ENCODE results near the gene C9orf72. TPM values are rescaled to one million over a fixed set of nuclear protein-coding genes. Genes with fewer than 3 reads are reported as not detected.

C9orf72 gene
- total RNA-seq, 1 donor from 2014 or later, result 10.2 TPM

DNA sequence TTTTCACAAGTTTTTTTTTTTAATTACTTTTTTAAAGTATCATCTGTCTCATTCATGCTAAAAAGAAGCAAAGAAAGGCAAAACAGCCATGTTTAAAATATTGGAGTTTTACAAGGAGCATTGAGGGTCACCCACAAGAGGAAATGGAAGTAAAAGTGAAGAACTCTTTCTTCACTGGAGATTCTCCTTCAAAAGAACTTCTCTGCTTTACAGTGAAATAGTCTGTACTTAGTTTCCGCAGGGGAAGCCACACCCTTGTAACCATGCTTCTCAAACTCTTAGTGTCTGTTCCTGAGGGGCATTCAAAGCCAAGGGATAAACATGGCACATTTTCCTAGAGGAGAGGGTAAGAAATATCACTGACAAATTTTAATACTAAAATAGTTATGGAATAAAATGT, 8.6 kb downstream of the C9orf72 start:
- Mint-ChIP-seq H3K36me3 (ENCODE audit: unreplicated experiment) (peaks cover 19% of the 10 kb centered on the region), H3K27ac (ENCODE audit: unreplicated experiment) (no peak overlapping the region), H3K27me3 (ENCODE audit: unreplicated experiment) (no peaks in the 10 kb centered on the region), H3K4me3 (ENCODE audit: unreplicated experiment) (no peak overlapping the region), H3K4me1 (ENCODE audit: unreplicated experiment) (no peaks in the 10 kb centered on the region), H3K9me3 (ENCODE audit: unreplicated experiment) (no peaks in the 10 kb centered on the region)
- no peak for DNase-seq (ENCODE audit: extremely low spot score, unreplicated experiment)
- TF ChIP-seq, protein P1, sequence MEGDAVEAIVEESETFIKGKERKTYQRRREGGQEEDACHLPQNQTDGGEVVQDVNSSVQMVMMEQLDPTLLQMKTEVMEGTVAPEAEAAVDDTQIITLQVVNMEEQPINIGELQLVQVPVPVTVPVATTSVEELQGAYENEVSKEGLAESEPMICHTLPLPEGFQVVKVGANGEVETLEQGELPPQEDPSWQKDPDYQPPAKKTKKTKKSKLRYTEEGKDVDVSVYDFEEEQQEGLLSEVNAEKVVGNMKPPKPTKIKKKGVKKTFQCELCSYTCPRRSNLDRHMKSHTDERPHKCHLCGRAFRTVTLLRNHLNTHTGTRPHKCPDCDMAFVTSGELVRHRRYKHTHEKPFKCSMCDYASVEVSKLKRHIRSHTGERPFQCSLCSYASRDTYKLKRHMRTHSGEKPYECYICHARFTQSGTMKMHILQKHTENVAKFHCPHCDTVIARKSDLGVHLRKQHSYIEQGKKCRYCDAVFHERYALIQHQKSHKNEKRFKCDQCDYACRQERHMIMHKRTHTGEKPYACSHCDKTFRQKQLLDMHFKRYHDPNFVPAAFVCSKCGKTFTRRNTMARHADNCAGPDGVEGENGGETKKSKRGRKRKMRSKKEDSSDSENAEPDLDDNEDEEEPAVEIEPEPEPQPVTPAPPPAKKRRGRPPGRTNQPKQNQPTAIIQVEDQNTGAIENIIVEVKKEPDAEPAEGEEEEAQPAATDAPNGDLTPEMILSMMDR (IDR thresholded peaks at IDR 0.05), result no peak

DNA sequence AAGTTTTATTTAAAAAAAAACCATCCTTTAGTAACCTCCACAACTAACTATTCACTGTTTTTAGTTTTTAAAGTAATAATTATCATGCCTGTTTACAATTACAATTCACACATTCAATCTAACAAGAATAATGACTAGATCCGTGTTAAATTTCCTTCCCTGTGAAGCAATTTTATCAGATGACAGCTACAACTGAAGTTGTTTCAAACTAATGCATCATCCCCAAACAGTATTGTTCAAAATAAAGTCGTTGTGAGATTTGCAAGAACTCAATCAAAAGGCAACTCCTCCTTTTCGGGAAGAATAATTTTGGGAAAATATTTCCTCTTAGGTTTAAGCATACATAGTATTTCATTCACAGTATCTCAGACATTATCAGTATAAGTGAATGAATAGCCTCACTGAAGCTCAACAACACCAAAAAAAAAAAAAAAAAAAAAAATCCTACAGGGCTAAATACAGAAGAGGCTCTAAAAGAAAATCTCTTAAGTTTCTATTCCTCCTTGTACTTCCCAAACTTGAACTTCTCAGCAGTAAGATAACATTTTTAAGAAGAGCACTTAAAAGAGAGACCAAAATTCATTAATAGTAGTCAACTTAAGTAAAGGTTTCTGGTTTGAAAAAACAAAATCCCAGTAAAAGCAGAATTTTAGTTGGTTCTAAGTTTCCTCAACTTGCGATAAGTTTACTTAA, 9.4 kb downstream of the C9orf72 start:
- Mint-ChIP-seq H3K4me1 (ENCODE audit: unreplicated experiment) (no peaks in the 10 kb centered on the region), H3K36me3 (ENCODE audit: unreplicated experiment) (peaks cover 19% of the 10 kb centered on the region), H3K27me3 (ENCODE audit: unreplicated experiment) (no peaks in the 10 kb centered on the region), H3K4me3 (ENCODE audit: unreplicated experiment) (no peak overlapping the region), H3K27ac (ENCODE audit: unreplicated experiment) (no peak overlapping the region), H3K9me3 (ENCODE audit: unreplicated experiment) (no peaks in the 10 kb centered on the region)
- no peak for DNase-seq (ENCODE audit: extremely low spot score, unreplicated experiment)
- TF ChIP-seq, protein P1 (IDR thresholded peaks at IDR 0.05), result no peak

DNA sequence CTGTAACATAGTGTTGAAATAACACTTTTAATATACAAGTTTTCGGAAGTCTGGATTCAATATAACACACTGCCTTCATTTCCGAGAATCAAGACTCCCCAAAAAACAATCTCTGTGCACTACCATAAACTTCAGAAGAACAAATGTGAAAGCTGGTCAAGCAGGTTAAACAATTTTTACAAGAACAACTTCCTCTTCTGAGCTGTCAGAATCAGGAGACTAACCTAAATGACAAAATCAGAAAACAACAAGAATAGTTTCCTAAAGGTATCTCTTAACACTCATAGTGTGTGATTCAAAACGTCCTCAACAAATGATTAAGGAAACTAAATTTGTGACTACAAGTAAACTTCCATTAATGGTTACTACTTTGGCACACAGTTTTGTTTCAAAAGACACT, 11.6 kb downstream of the C9orf72 start:
- no peaks in the 10 kb centered on the region for H3K9me3 Mint-ChIP-seq (ENCODE audit: unreplicated experiment)
- no peaks in the 10 kb centered on the region for H3K4me1 Mint-ChIP-seq (ENCODE audit: unreplicated experiment)
- no peak for DNase-seq (ENCODE audit: extremely low spot score, unreplicated experiment)
- no peaks in the 10 kb centered on the region for H3K27me3 Mint-ChIP-seq (ENCODE audit: unreplicated experiment)
- TF ChIP-seq, protein P1 (IDR thresholded peaks at IDR 0.05), result no peak
- no peak overlapping the region for H3K27ac Mint-ChIP-seq (ENCODE audit: unreplicated experiment)
- H3K36me3 Mint-ChIP-seq (ENCODE audit: unreplicated experiment), result peaks cover 21% of the 10 kb centered on the region
- H3K4me3 Mint-ChIP-seq (ENCODE audit: unreplicated experiment), result no peak overlapping the region

DNA sequence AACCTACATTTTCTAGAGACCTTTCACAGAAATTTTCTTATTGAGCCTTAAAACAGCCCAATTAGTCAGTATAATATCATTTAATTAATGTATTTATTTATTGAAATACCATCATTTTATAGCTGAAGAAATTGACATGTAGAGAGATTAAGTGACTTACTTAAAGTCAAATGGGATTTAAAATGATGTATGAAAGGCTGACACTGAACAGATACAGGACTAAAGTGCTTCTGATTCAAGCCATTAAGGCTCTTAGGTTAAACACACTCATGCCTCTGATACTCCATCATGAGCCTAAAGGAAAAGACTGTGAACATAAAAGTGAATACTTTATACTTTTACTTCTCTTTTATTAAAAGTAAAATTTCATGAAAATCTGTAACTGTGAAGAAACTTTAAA, 12.8 kb downstream of the C9orf72 start:
- no peaks in the 10 kb centered on the region for H3K9me3 Mint-ChIP-seq (ENCODE audit: unreplicated experiment)
- DNase-seq (ENCODE audit: extremely low spot score, unreplicated experiment), result no peak
- peaks cover 18% of the 10 kb centered on the region for H3K36me3 Mint-ChIP-seq (ENCODE audit: unreplicated experiment)
- no peaks in the 10 kb centered on the region for H3K4me1 Mint-ChIP-seq (ENCODE audit: unreplicated experiment)
- TF ChIP-seq, protein P1 (IDR thresholded peaks at IDR 0.05), result no peak
- no peaks in the 10 kb centered on the region for H3K27me3 Mint-ChIP-seq (ENCODE audit: unreplicated experiment)
- no peak overlapping the region for H3K27ac Mint-ChIP-seq (ENCODE audit: unreplicated experiment)
- no peak overlapping the region for H3K4me3 Mint-ChIP-seq (ENCODE audit: unreplicated experiment)

DNA sequence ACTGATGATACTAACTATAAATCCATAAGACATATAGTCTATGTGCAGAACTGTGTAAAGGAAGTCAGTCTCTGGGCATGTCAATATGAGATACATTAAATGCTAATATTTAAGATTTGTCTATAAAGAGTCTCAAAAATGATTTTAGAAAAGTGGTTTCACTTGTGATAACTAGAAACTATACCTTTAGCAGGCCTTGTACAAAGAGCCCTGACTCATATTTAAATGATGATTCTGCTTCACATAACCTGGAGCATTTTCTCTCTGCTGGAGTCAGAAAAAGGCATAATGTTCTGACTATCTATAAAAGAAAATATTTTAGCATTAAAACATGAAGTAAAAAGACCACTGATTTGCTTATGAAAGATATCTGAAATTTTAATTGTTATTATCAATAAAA, 15.0 kb downstream of the C9orf72 start:
- Mint-ChIP-seq H3K36me3 (ENCODE audit: unreplicated experiment) (peaks cover 18% of the 10 kb centered on the region), H3K27me3 (ENCODE audit: unreplicated experiment) (no peaks in the 10 kb centered on the region), H3K4me1 (ENCODE audit: unreplicated experiment) (no peaks in the 10 kb centered on the region), H3K9me3 (ENCODE audit: unreplicated experiment) (no peaks in the 10 kb centered on the region), H3K27ac (ENCODE audit: unreplicated experiment) (no peak overlapping the region), H3K4me3 (ENCODE audit: unreplicated experiment) (no peak overlapping the region)
- DNase-seq (ENCODE audit: extremely low spot score, unreplicated experiment), result no peak
- TF ChIP-seq, protein P1 (IDR thresholded peaks at IDR 0.05), result no peak
